Natural killer cell (primary cell): ENCODE data around the gene ZNF521. TPM values are rescaled to one million over a fixed set of nuclear protein-coding genes. Genes with fewer than 3 reads are reported as not detected.

Experiments
- ATAC-seq, 3 donors: fragments of 150-1000 bp in 2 of 3; fragments of 200-7000 bp in 1 of 3; cut with Tn5 transposase; 1 replicate in 1 of 3; 2 replicates in 2 of 3; pipeline ENCODE4 v1.10.0; 2021; ENCODE audit warnings: mild to moderate bottlenecking in 2 of 3, moderate library complexity in 2 of 3
- DNase-seq, 2 donors: peaks; one replicate each; pipeline versions ENCODE4 v3.0.0 to v3.0.0-alpha.2; 2013 to 2021; ENCODE audit warnings: mixed read lengths in 1 of 2
- H3K27ac ChIP-seq: one replicate; pipeline ENCODE4 v1.5.1; 2013; ENCODE audit warnings: mild to moderate bottlenecking, low read length
- H3K27me3 ChIP-seq: one replicate; pipeline ENCODE4 v1.6.1; 2013; ENCODE audit warnings: low read length; ENCODE audit not compliant: control insufficient read depth, insufficient read depth
- H3K36me3 ChIP-seq: one replicate; pipeline ENCODE4 v1.6.1; 2013; ENCODE audit warnings: low read length; ENCODE audit not compliant: control insufficient read depth, insufficient read depth
- H3K4me1 ChIP-seq: one replicate; pipeline ENCODE4 v1.6.1; 2013; ENCODE audit warnings: low read length; ENCODE audit not compliant: control insufficient read depth, insufficient read depth
- H3K4me3 ChIP-seq: one replicate; pipeline ENCODE4 v1.5.1; 2013; ENCODE audit warnings: low read length
- H3K9me3 ChIP-seq: one replicate; pipeline ENCODE4 v1.6.1; 2013; ENCODE audit warnings: low read length; ENCODE audit not compliant: control insufficient read depth, insufficient read depth
- H3K27ac Mint-ChIP-seq, 2 donors: one replicate each; pipeline ENCODE4 v1.8.0; 2022; ENCODE audit warnings: mild to moderate bottlenecking in 2 of 2, mixed read lengths in 2 of 2, moderate library complexity in 1 of 2
- H3K27me3 Mint-ChIP-seq, 2 donors: one replicate each; pipeline ENCODE4 v1.8.0; 2022; ENCODE audit warnings: low read depth in 2 of 2, mixed read lengths in 2 of 2
- H3K36me3 Mint-ChIP-seq: one replicate; pipeline ENCODE4 v1.8.0; 2022; ENCODE audit warnings: mixed read lengths
- H3K4me1 Mint-ChIP-seq, 2 donors: one replicate each; pipeline ENCODE4 v1.8.0; 2022; ENCODE audit warnings: mixed read lengths in 2 of 2
- H3K4me3 Mint-ChIP-seq: one replicate; pipeline ENCODE4 v1.8.0; 2022; ENCODE audit warnings: mild to moderate bottlenecking, moderate library complexity, mixed read lengths
- H3K9me3 Mint-ChIP-seq, 2 donors: one replicate each; pipeline ENCODE4 v1.8.0; 2022; ENCODE audit warnings: mixed read lengths in 2 of 2
- WGBS: methylation state at CpG from one replicate; pipeline ENCODE4 v1.1.7; 2013; ENCODE audit warnings: missing lambda C conversion rate; ENCODE audit not compliant: insufficient coverage; 5-methylcytosine and 5-hydroxymethylcytosine counted together
- intact Hi-C: fragments of 100-400 bp; cut with micrococcal nuclease; formaldehyde crosslinking; loops from one replicate; pipeline ENCODE4 v1.14.2; 2022
- total RNA-seq, 4 donors: library from RNA; stranded (reverse); fragments of 120-200 nt in 1 of 4; gene quantifications; one replicate each; pipeline versions ENCODE4 v1.2.3 to v1.2.4, GENCODE V29; 2013 to 2022
- TF ChIP-seq, protein P1 (sequence below): fragments of 200-600 bp; IDR thresholded peaks from one replicate; pipeline ENCODE4 v1.8.0; 2022; ENCODE audit warnings: antibody characterized with exemption

ZNF521 gene
- total RNA-seq, 3 donors from 2014 or later (not counting 1 experiment from before 2014, with no cell fraction given): 0.19 to 3.5 (median 0.54) TPM

DNA sequence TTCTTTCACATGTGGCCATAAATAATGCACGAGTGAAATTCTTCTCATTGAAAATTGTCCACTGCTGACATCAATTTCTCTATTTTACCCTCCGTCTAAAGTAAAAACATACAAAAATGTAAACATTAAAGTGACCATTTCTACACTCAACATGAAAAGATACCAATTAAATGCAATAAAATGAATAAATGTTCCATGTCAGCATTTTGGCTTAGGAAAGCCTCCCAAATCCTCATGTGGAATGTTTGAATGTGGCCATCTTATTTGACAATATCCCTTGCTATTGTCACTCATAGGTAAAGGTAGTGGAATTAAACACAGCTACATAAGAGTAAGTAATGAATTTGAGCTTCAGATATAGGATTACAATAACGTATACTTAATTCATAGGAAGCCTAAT, 60.8 kb downstream of the ZNF521 start:
- no peak for DNase-seq
- no peak for ATAC-seq
- intact Hi-C loops: no loop called here
- no peaks in the 10 kb centered on the region for H3K4me1 Mint-ChIP-seq
- no peaks in the 10 kb centered on the region for H3K9me3 Mint-ChIP-seq
- Histone ChIP-seq H3K36me3 (no peaks in the 10 kb centered on the region), H3K4me1 (no peaks in the 10 kb centered on the region), H3K27ac (no peak overlapping the region), H3K9me3 (no peaks in the 10 kb centered on the region), H3K27me3 (no peaks in the 10 kb centered on the region), H3K4me3 (no peak overlapping the region)
- WGBS: 94% methylated on average over 3 of the region's 3 CpGs
- no peak overlapping the region for H3K27ac Mint-ChIP-seq
- H3K27me3 Mint-ChIP-seq: peaks cover 6 to 7% of the 10 kb centered on the region in 2 donors
- no peaks in the 10 kb centered on the region for H3K36me3 Mint-ChIP-seq
- TF ChIP-seq, protein P1, sequence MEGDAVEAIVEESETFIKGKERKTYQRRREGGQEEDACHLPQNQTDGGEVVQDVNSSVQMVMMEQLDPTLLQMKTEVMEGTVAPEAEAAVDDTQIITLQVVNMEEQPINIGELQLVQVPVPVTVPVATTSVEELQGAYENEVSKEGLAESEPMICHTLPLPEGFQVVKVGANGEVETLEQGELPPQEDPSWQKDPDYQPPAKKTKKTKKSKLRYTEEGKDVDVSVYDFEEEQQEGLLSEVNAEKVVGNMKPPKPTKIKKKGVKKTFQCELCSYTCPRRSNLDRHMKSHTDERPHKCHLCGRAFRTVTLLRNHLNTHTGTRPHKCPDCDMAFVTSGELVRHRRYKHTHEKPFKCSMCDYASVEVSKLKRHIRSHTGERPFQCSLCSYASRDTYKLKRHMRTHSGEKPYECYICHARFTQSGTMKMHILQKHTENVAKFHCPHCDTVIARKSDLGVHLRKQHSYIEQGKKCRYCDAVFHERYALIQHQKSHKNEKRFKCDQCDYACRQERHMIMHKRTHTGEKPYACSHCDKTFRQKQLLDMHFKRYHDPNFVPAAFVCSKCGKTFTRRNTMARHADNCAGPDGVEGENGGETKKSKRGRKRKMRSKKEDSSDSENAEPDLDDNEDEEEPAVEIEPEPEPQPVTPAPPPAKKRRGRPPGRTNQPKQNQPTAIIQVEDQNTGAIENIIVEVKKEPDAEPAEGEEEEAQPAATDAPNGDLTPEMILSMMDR: no peak
- H3K4me3 Mint-ChIP-seq: no peak overlapping the region

DNA sequence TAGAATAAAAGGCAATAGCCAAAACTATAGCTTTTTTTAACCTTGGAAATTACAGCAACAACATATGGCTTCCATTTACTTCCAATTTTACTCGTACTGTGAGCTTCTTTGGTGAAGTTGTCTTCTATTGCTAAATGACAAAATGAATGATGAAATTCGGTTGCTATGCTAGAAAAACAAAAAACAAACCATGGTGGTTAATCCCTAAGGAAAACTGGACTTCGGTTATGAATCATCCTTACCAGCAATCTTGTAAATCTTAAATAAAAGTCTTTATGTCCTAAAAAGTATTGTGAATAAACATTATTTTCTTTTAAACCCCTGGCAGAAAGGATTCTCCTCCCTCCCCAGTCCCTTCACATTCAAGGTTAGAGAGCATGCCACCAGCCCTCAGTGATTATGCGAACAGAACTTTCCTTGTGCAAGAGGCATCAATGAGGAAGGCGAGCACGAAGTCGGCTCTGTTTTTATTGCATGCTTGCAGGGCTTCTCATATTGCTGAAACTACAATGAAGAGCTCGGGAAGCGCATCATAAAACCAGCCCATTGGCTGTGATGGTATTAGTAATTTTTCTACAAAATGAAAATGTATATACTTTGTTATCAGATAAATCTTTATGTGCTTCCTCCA, 62.9 kb downstream of the ZNF521 start:
- Mint-ChIP-seq H3K27ac (no peak overlapping the region), H3K4me3 (no peak overlapping the region), H3K36me3 (no peaks in the 10 kb centered on the region), H3K27me3 (peaks cover 0 to 6% of the 10 kb centered on the region in 2 donors), H3K9me3 (no peaks in the 10 kb centered on the region), H3K4me1 (no peaks in the 10 kb centered on the region)
- H3K27me3 ChIP-seq: no peaks in the 10 kb centered on the region
- 91% methylated on average over 6 of the region's 9 CpGs for WGBS
- TF ChIP-seq, protein P1: no peak
- no peak for ATAC-seq
- no peaks in the 10 kb centered on the region for H3K36me3 ChIP-seq
- no peaks in the 10 kb centered on the region for H3K4me1 ChIP-seq
- intact Hi-C loops: no loop called here
- H3K9me3 ChIP-seq: no peaks in the 10 kb centered on the region
- DNase-seq: no peak
- no peak overlapping the region for H3K4me3 ChIP-seq
- no peak overlapping the region for H3K27ac ChIP-seq

DNA sequence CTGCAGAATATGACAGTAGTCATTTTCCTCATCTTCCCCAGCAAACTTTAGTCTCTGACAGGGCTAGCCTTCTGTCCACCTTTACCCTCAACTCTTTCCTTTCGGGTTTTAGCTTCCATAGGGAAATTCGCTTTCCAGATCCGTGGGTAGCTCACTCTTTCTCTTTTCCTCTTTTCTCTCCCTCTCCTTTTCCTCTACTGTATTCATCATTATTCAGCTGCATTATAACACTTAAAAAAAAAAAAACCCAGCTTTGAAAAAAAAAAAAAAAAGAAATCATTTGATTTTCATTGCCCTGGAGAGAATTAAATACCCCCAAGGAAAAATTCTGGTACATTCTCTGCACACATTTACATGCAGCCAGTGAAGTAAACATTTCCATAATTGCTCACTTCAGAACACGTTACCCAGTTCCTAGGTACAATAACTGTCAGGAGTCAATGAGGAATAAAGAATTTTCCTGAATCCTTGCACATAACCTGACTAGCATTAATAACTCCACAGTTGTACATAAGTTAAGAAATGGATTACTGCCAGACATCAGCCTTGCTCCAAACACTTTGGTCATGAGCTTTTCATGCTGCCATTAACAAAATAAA, 63.5 kb downstream of the ZNF521 start:
- H3K27me3 Mint-ChIP-seq: peaks cover 0 to 6% of the 10 kb centered on the region in 2 donors
- intact Hi-C loops: no loop called here
- Histone ChIP-seq H3K27ac (no peak overlapping the region), H3K4me3 (no peak overlapping the region), H3K9me3 (no peaks in the 10 kb centered on the region), H3K36me3 (no peaks in the 10 kb centered on the region), H3K27me3 (no peaks in the 10 kb centered on the region), H3K4me1 (no peaks in the 10 kb centered on the region)
- DNase-seq (no peak), ATAC-seq (no peak)
- WGBS: 94% methylated on average over 3 of the region's 4 CpGs
- TF ChIP-seq, protein P1: no peak
- H3K4me1 Mint-ChIP-seq: no peaks in the 10 kb centered on the region
- H3K9me3 Mint-ChIP-seq: no peaks in the 10 kb centered on the region
- no peak overlapping the region for H3K27ac Mint-ChIP-seq
- no peak overlapping the region for H3K4me3 Mint-ChIP-seq
- H3K36me3 Mint-ChIP-seq: no peaks in the 10 kb centered on the region

DNA sequence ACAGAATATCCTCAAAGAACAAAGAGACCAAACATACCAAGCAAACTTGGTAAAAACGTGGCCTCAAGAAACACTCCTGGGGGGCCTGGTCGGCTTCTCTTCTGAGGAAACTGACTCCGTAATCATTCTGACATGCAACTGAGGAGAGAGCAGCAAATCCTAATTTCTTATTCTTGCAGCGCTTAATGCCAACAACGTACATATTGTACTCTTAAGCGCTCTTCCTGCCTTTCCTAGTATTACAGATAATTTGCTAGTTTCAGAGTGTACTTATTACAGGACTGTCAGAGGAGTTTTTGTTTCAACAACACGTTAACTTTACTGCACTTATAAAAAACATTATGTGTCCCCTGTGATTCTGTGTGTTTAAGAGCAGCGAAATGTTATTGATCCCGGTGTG, 64.9 kb downstream of the ZNF521 start:
- Mint-ChIP-seq H3K4me1 (no peaks in the 10 kb centered on the region), H3K27me3 (peaks cover 3% of the 10 kb centered on the region in 2 donors), H3K9me3 (no peaks in the 10 kb centered on the region), H3K4me3 (no peak overlapping the region), H3K27ac (no peak overlapping the region), H3K36me3 (no peaks in the 10 kb centered on the region)
- no peaks in the 10 kb centered on the region for H3K9me3 ChIP-seq
- H3K4me3 ChIP-seq: no peak overlapping the region
- no peaks in the 10 kb centered on the region for H3K36me3 ChIP-seq
- H3K27me3 ChIP-seq: no peaks in the 10 kb centered on the region
- DNase-seq (no peak), ATAC-seq (no peak)
- intact Hi-C loops: no loop called here
- H3K4me1 ChIP-seq: peaks cover 1% of the 10 kb centered on the region
- 83% methylated on average over 5 of the region's 9 CpGs for WGBS
- no peak overlapping the region for H3K27ac ChIP-seq
- TF ChIP-seq, protein P1: no peak
